Measurements from ENCODE around the gene ST8SIA4.
A peak's percentile ranks its signal among the peaks of the same experiment; 100 is the strongest.
"Not testable (repeated sequence)": the region's sequence is repeated elsewhere in the genome, so short reads cannot be mapped to it uniquely, and the experiment has no call there.

ST8SIA4 gene

GRCh38 chr5:100796851-100797250, 106.2 kb downstream of the ST8SIA4 start:
- no peak for TF ChIP-seq POLR2A (IDR thresholded peaks at IDR 0.05; ENCODE audit: low read depth, low read length)
- no peak for FAIRE-seq
- no peak for DNase-seq (ENCODE audit: insufficient read length, low spot score)

- 0 out of 2 replicates have a peak, but pooled peaks have one; percentile 20 for TF ChIP-seq POLR2A (IDR thresholded peaks at IDR 0.05; ENCODE audit: low read depth, low read length)
- no peak for FAIRE-seq
- no peak for DNase-seq (ENCODE audit: insufficient read length, low spot score)
Observed at GRCh38 chr5:100794844-100795243, 108.2 kb downstream of the ST8SIA4 start.

- FAIRE-seq (no peak), DNase-seq (ENCODE audit: insufficient read length, low spot score) (no peak)
- no peak for TF ChIP-seq POLR2A (IDR thresholded peaks at IDR 0.05; ENCODE audit: low read depth, low read length)
Observed at GRCh38 chr5:100794218-100794617, 108.9 kb downstream of the ST8SIA4 start.

- DNase-seq (ENCODE audit: insufficient read length, low spot score) (no peak), FAIRE-seq (no peak)
- TF ChIP-seq POLR2A (IDR thresholded peaks at IDR 0.05; ENCODE audit: low read depth, low read length), result no peak
Observed at GRCh38 chr5:100792781-100793180, 110.3 kb downstream of the ST8SIA4 start.

GRCh38 chr5:100791391-100791790, 111.7 kb downstream of the ST8SIA4 start:
- no peak for FAIRE-seq
- TF ChIP-seq POLR2A (IDR thresholded peaks at IDR 0.05; ENCODE audit: low read depth, low read length), result no peak
- DNase-seq (ENCODE audit: insufficient read length, low spot score), result no peak

- FAIRE-seq (no peak), DNase-seq (ENCODE audit: insufficient read length, low spot score) (no peak)
- TF ChIP-seq POLR2A (IDR thresholded peaks at IDR 0.05; ENCODE audit: low read depth, low read length), result no peak
Observed at GRCh38 chr5:100790951-100791350, 112.1 kb downstream of the ST8SIA4 start.

- FAIRE-seq (peak; percentile 20), DNase-seq (ENCODE audit: insufficient read length, low spot score) (no peak)
- no peak for TF ChIP-seq POLR2A (IDR thresholded peaks at IDR 0.05; ENCODE audit: low read depth, low read length)
Observed at GRCh38 chr5:100790170-100790665, 112.9 kb downstream of the ST8SIA4 start.

- FAIRE-seq, result no peak
- no peak for TF ChIP-seq POLR2A (IDR thresholded peaks at IDR 0.05; ENCODE audit: low read depth, low read length)
- no peak for DNase-seq (ENCODE audit: insufficient read length, low spot score)
Observed at GRCh38 chr5:100789694-100790093, 113.4 kb downstream of the ST8SIA4 start.

GRCh38 chr5:100788417-100788816, 114.7 kb downstream of the ST8SIA4 start:
- TF ChIP-seq POLR2A (IDR thresholded peaks at IDR 0.05; ENCODE audit: low read depth, low read length), result no peak
- DNase-seq (ENCODE audit: insufficient read length, low spot score), result no peak
- FAIRE-seq, result no peak

- no peak for FAIRE-seq
Observed at GRCh38 chr5:100787648-100788047, 115.4 kb downstream of the ST8SIA4 start.

GRCh38 chr5:100785536-100785935, 117.5 kb downstream of the ST8SIA4 start:
- not testable (repeated sequence) for FAIRE-seq; DNase-seq (ENCODE audit: insufficient read length, low spot score)

More at GRCh38 chr5:100787648-100788047, 115.4 kb downstream of the ST8SIA4 start:
- no peak for DNase-seq (ENCODE audit: insufficient read length, low spot score)
- TF ChIP-seq POLR2A (IDR thresholded peaks at IDR 0.05; ENCODE audit: low read depth, low read length), result no peak

- DNase-seq (ENCODE audit: insufficient read length, low spot score), result no peak
- no peak for FAIRE-seq
- TF ChIP-seq POLR2A (IDR thresholded peaks at IDR 0.05; ENCODE audit: low read depth, low read length), result no peak
Observed at GRCh38 chr5:100780376-100780870, 122.7 kb downstream of the ST8SIA4 start.

GRCh38 chr5:100779669-100780375, 123.3 kb downstream of the ST8SIA4 start:
- no peak for DNase-seq (ENCODE audit: insufficient read length, low spot score)
- no peak for TF ChIP-seq POLR2A (IDR thresholded peaks at IDR 0.05; ENCODE audit: low read depth, low read length)

GRCh38 chr5:100777680-100778300, 125.3 kb downstream of the ST8SIA4 start:
- FAIRE-seq, result peak; percentile 96

More at GRCh38 chr5:100779669-100780375, 123.3 kb downstream of the ST8SIA4 start:
- FAIRE-seq, result no peak

GRCh38 chr5:100775533-100775855, 127.6 kb downstream of the ST8SIA4 start:
- DNase-seq (ENCODE audit: insufficient read length, low spot score) (no peak), FAIRE-seq (no peak)
- no peak for TF ChIP-seq POLR2A (IDR thresholded peaks at IDR 0.05; ENCODE audit: low read depth, low read length)

More at GRCh38 chr5:100777680-100778300, 125.3 kb downstream of the ST8SIA4 start:
- DNase-seq (ENCODE audit: insufficient read length, low spot score), result peak; percentile 7
- no peak for TF ChIP-seq POLR2A (IDR thresholded peaks at IDR 0.05; ENCODE audit: low read depth, low read length)
